A673 (cell line): ENCODE measurements around the gene STAC3. TPM values are rescaled to one million over a fixed set of nuclear protein-coding genes. Genes with fewer than 3 reads are reported as not detected.

Experiments
- BruUV-seq: library from RNA; stranded (reverse); fragments of 400-500 nt; replicated peaks from 2 replicates; lab custom pipeline; 2021; lab: Mats Ljungman, UMichigan
- CTCF ChIA-PET: fragments of 300-600 bp; sonication (Branson Sonifier 250); formaldehyde crosslinking; loops from one replicate; lab custom pipeline; 2022; ENCODE audit warnings: antibody characterized with exemption; lab: Charles Lee
- POLR2A ChIA-PET: fragments of 300-600 bp; sonication (Branson Sonifier 250); formaldehyde crosslinking; loops from one replicate; lab custom pipeline; 2022; ENCODE audit warnings: antibody characterized with exemption; ENCODE audit not compliant: low non-redundant PET; lab: Charles Lee
- DNase-seq: peaks from one replicate; pipeline ENCODE4 v3.0.0-alpha.2; 2015; ENCODE audit warnings: low spot score
- H3K27ac ChIP-seq: fragments of 200-600 bp; sonication (generic); 2 replicates; pipeline ENCODE4 v1.5.1; 2016; ENCODE audit warnings: mixed run types, low read depth, mild to moderate bottlenecking, mixed read lengths, antibody characterized with exemption, low read length; ENCODE audit not compliant: poor library complexity, severe bottlenecking
- H3K27me3 ChIP-seq: fragments of 200-600 bp; sonication (generic); replicated peaks from 2 replicates; pipeline ENCODE4 v1.6.1; 2017; ENCODE audit warnings: mixed run types, low read depth, mild to moderate bottlenecking, mixed read lengths, antibody characterized with exemption, low read length; ENCODE audit not compliant: insufficient read depth, poor library complexity
- H3K36me3 ChIP-seq: fragments of 200-600 bp; sonication (generic); 2 replicates; pipeline ENCODE4 v1.6.1; 2016; ENCODE audit warnings: mixed run types, mild to moderate bottlenecking, mixed read lengths, antibody characterized with exemption, low read length; ENCODE audit not compliant: insufficient read depth, poor library complexity, severe bottlenecking
- H3K4me1 ChIP-seq: fragments of 200-600 bp; sonication (generic); 2 replicates; pipeline ENCODE4 v1.6.1; 2017; ENCODE audit warnings: mixed run types, mild to moderate bottlenecking, mixed read lengths, antibody characterized with exemption, low read length; ENCODE audit not compliant: insufficient read depth, poor library complexity, severe bottlenecking
- H3K4me3 ChIP-seq: fragments of 200-600 bp; sonication (generic); 2 replicates; pipeline ENCODE4 v1.5.1; 2016; ENCODE audit warnings: low read depth, mixed run types, mild to moderate bottlenecking, mixed read lengths, low read length; ENCODE audit not compliant: poor library complexity, severe bottlenecking
- H3K9me3 ChIP-seq: fragments of 200-600 bp; sonication (generic); 2 replicates; pipeline ENCODE4 v1.6.1; 2016; ENCODE audit warnings: mixed run types, low read depth, mild to moderate bottlenecking, mixed read lengths, antibody characterized with exemption, low read length; ENCODE audit not compliant: poor library complexity, severe bottlenecking
- CTCF ChIP-seq: fragments of 300-800, 200-600 bp; sonication (generic); conservative IDR thresholded peaks from 2 replicates; pipeline ENCODE4 v1.5.1; 2017; ENCODE audit warnings: low read depth, mild to moderate bottlenecking, antibody characterized with exemption, low read length, moderate library complexity, mixed read lengths
- EZH2 ChIP-seq: fragments of 200-600 bp; sonication (generic); IDR thresholded peaks from 2 replicates; pipeline ENCODE4 v1.6.1; 2017; ENCODE audit warnings: borderline replicate concordance, low read depth, mild to moderate bottlenecking, mixed read lengths, antibody characterized with exemption, low read length; ENCODE audit not compliant: poor library complexity, severe bottlenecking
- intact Hi-C: fragments of 100-400 bp; cut with micrococcal nuclease; formaldehyde crosslinking; loops from one replicate; pipeline ENCODE4 v1.10.0; 2022; ENCODE audit not compliant: unreplicated experiment
- total RNA-seq: library from RNA; stranded (reverse); gene quantifications from 2 replicates; pipeline ENCODE4 v1.2.3, GENCODE V29; 2021

The STAC3 gene
- total RNA-seq, 1 experiment from 2014 or later, result 7.0 TPM

GRCh38 chr12:57268264-57268663 lies 17.3 kb upstream of the STAC3 start:
- H3K27ac ChIP-seq, result no peak overlapping the region
- no peaks in the 10 kb centered on the region for H3K27me3 ChIP-seq
- H3K36me3 ChIP-seq, result peaks cover 42% of the 10 kb centered on the region
- intact Hi-C loops, result no loop called here
- H3K9me3 ChIP-seq, result no peaks in the 10 kb centered on the region
- DNase-seq, result no peak
- TF ChIP-seq CTCF (no peak), EZH2 (no peak)
- H3K4me3 ChIP-seq, result no peak overlapping the region
- H3K4me1 ChIP-seq, result no peaks in the 10 kb centered on the region
- BruUV-seq, result no TSS peak
- POLR2A ChIA-PET, result no interaction called here
- CTCF ChIA-PET, result no interaction called here

GRCh38 chr12:57266681-57267080 lies 15.7 kb upstream of the STAC3 start:
- Histone ChIP-seq H3K27ac (no peak overlapping the region), H3K4me3 (no peak overlapping the region), H3K9me3 (no peaks in the 10 kb centered on the region), H3K36me3 (peaks cover 47% of the 10 kb centered on the region), H3K4me1 (no peaks in the 10 kb centered on the region), H3K27me3 (no peaks in the 10 kb centered on the region)
- intact Hi-C loops, result no loop called here
- CTCF ChIA-PET, result no interaction called here
- DNase-seq, result no peak
- TF ChIP-seq CTCF, result no peak
- no peak for TF ChIP-seq EZH2
- POLR2A ChIA-PET, result no interaction called here
- no TSS peak for BruUV-seq

- H3K27ac ChIP-seq, result no peak overlapping the region
- ChIA-PET CTCF (no interaction called here), POLR2A (no interaction called here)
- intact Hi-C loops, result loop anchor here (1.0 kb wide), 1 partner anchor 190 kb away; no protein-coding TSS in a partner anchor
- H3K36me3 ChIP-seq, result peaks cover 39% of the 10 kb centered on the region
- H3K4me1 ChIP-seq, result no peaks in the 10 kb centered on the region
- TF ChIP-seq EZH2, result no peak
- no peak for TF ChIP-seq CTCF
- no TSS peak for BruUV-seq
- no peaks in the 10 kb centered on the region for H3K27me3 ChIP-seq
- no peak overlapping the region for H3K4me3 ChIP-seq
- no peak for DNase-seq
- H3K9me3 ChIP-seq, result no peaks in the 10 kb centered on the region
These were observed 12.1 kb upstream of the STAC3 start for GRCh38 chr12:57263096-57263495.
